ENCODE data around the gene UBE2L3. TPM values are rescaled to one million over a fixed set of nuclear protein-coding genes. Genes with fewer than 3 reads are reported as not detected.

Gene UBE2L3
- total and polyA plus RNA-seq, 2 of the 13 experiments (the other 11 are each of a cell fraction or from before 2014, with no cell fraction given), result 30.2 to 58.1 TPM

GRCh38 chr22:21642584-21643448 lies 75.3 kb downstream of the UBE2L3 start (continued):
- TF ChIP-seq TRIM24 (CRISPR knock-in tag; IDR thresholded peaks at IDR 0.05), result no peak
- TF ChIP-seq NFKB2 (CRISPR knock-in tag; IDR thresholded peaks at IDR 0.05; ENCODE audit: borderline replicate concordance), result peak; percentile 40; the same call in 1 of the 2 replicates
- TF ChIP-seq, protein P1, sequence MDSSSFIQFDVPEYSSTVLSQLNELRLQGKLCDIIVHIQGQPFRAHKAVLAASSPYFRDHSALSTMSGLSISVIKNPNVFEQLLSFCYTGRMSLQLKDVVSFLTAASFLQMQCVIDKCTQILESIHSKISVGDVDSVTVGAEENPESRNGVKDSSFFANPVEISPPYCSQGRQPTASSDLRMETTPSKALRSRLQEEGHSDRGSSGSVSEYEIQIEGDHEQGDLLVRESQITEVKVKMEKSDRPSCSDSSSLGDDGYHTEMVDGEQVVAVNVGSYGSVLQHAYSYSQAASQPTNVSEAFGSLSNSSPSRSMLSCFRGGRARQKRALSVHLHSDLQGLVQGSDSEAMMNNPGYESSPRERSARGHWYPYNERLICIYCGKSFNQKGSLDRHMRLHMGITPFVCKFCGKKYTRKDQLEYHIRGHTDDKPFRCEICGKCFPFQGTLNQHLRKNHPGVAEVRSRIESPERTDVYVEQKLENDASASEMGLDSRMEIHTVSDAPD (CRISPR knock-in tag; IDR thresholded peaks at IDR 0.05), result no peak
- no peak for TF ChIP-seq EHMT2 (IDR thresholded peaks at IDR 0.05; ENCODE audit: borderline replicate concordance, low read depth, low read length)
- TF ChIP-seq ZNF839 (CRISPR knock-in tag; IDR thresholded peaks at IDR 0.05; ENCODE audit: borderline replicate concordance), result 0 out of 2 replicates have a peak, but pooled peaks have one; percentile 12
- TF ChIP-seq TBX2 (CRISPR knock-in tag; IDR thresholded peaks at IDR 0.05; ENCODE audit: borderline replicate concordance), result peak; percentile 36; the same call in 1 of the 2 replicates
- 0 out of 2 replicates have a peak, but pooled peaks have one; percentile 27 for TF ChIP-seq HDAC2 (CRISPR knock-in tag; IDR thresholded peaks at IDR 0.05)
- no peak for TF ChIP-seq AGO2 (optimal IDR thresholded peaks at IDR 0.05; ENCODE audit: low read depth, low read length)
- TF ChIP-seq ZNF235 (CRISPR knock-in tag; IDR thresholded peaks at IDR 0.05; ENCODE audit: borderline replicate concordance), result 0 out of 2 replicates have a peak, but pooled peaks have one; percentile 15
- no peak for TF ChIP-seq TBL1XR1 (IDR thresholded peaks at IDR 0.05; ENCODE audit: borderline replicate concordance, low read length, partially characterized antibody)
- 0 out of 2 replicates have a peak, but pooled peaks have one; percentile 19 for TF ChIP-seq ZNF563 (CRISPR knock-in tag; IDR thresholded peaks at IDR 0.05)
- TF ChIP-seq EEA1 (CRISPR knock-in tag; IDR thresholded peaks at IDR 0.05; ENCODE audit: borderline replicate concordance), result no peak; the same call in 1 of the 2 replicates
- TF ChIP-seq, protein P2, sequence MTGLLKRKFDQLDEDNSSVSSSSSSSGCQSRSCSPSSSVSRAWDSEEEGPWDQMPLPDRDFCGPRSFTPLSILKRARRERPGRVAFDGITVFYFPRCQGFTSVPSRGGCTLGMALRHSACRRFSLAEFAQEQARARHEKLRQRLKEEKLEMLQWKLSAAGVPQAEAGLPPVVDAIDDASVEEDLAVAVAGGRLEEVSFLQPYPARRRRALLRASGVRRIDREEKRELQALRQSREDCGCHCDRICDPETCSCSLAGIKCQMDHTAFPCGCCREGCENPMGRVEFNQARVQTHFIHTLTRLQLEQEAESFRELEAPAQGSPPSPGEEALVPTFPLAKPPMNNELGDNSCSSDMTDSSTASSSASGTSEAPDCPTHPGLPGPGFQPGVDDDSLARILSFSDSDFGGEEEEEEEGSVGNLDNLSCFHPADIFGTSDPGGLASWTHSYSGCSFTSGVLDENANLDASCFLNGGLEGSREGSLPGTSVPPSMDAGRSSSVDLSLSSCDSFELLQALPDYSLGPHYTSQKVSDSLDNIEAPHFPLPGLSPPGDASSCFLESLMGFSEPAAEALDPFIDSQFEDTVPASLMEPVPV (CRISPR knock-in tag; IDR thresholded peaks at IDR 0.05), result 0 out of 2 replicates have a peak, but pooled peaks have one; percentile 24
- 0 out of 2 replicates have a peak, but pooled peaks have one; percentile 15 for TF ChIP-seq KAT7 (CRISPR knock-in tag; IDR thresholded peaks at IDR 0.05; ENCODE audit: borderline replicate concordance)
